ENCODE results near the gene AKT1S1. TPM values are rescaled to one million over a fixed set of nuclear protein-coding genes. Genes with fewer than 3 reads are reported as not detected.
"Not testable (repeated sequence)": the region's sequence is repeated elsewhere in the genome, so short reads cannot be mapped to it uniquely, and the experiment has no call there.

AKT1S1 gene
- total RNA-seq, result 10.0 TPM

- peak; percentile 99 to 100 (median 100) for DNase-seq (ENCODE audit: low read depth in 2 of 3, low spot score in 2 of 3)
These were observed at the start of gene AKT1S1, which contains the start of gene TBC1D17 for GRCh38 chr19:49877020-49877878. Gene AKT1S1 (minus strand): TSS chr19:49877355. CDS start chr19:49873295, 4,060 bp downstream. Gene TBC1D17 (plus strand): TSS chr19:49877702. CDS start chr19:49877724, 22 bp downstream.

GRCh38 chr19:49926515-49926914 lies 49.4 kb upstream of the AKT1S1 start:
- no peak for DNase-seq (ENCODE audit: low read depth in 2 of 3, low spot score in 2 of 3)

- no peak for DNase-seq (ENCODE audit: low read depth in 2 of 3, low spot score in 2 of 3)
These were observed 48.3 kb upstream of the AKT1S1 start for GRCh38 chr19:49925486-49925885.

GRCh38 chr19:49924881-49925210 lies 47.7 kb upstream of the AKT1S1 start:
- not testable (repeated sequence) for DNase-seq (ENCODE audit: low read depth in 2 of 3, low spot score in 2 of 3)

- DNase-seq (ENCODE audit: low read depth in 2 of 3, low spot score in 2 of 3), result no peak
These were observed 47.1 kb upstream of the AKT1S1 start for GRCh38 chr19:49924004-49924880.

GRCh38 chr19:49923055-49924003 lies 46.2 kb upstream of the AKT1S1 start:
- no peak for DNase-seq (ENCODE audit: low read depth in 2 of 3, low spot score in 2 of 3)

- no peak for DNase-seq (ENCODE audit: low read depth in 2 of 3, low spot score in 2 of 3)
These were observed 45.0 kb upstream of the AKT1S1 start for GRCh38 chr19:49921871-49922795.

- no peak for DNase-seq (ENCODE audit: low read depth in 2 of 3, low spot score in 2 of 3)
These were observed 43.6 kb upstream of the AKT1S1 start for GRCh38 chr19:49920624-49921363.

- no peak for DNase-seq (ENCODE audit: low read depth in 2 of 3, low spot score in 2 of 3)
These were observed 40.9 kb upstream of the AKT1S1 start for GRCh38 chr19:49918089-49918488.

- DNase-seq (ENCODE audit: low read depth in 2 of 3, low spot score in 2 of 3), result no peak
These were observed 39.9 kb upstream of the AKT1S1 start for GRCh38 chr19:49916839-49917733.

GRCh38 chr19:49915271-49915670 lies 38.1 kb upstream of the AKT1S1 start:
- no peak for DNase-seq (ENCODE audit: low read depth in 2 of 3, low spot score in 2 of 3)

- no peak for DNase-seq (ENCODE audit: low read depth in 2 of 3, low spot score in 2 of 3)
These were observed 36.6 kb upstream of the AKT1S1 start for GRCh38 chr19:49913720-49914119.

- no peak for DNase-seq (ENCODE audit: low read depth in 2 of 3, low spot score in 2 of 3)
These were observed 36.0 kb upstream of the AKT1S1 start for GRCh38 chr19:49912965-49913685.

GRCh38 chr19:49911381-49912145 lies 34.4 kb upstream of the AKT1S1 start:
- peak in 2 of 3 donors; percentile 52 to 56 for DNase-seq (ENCODE audit: low read depth in 2 of 3, low spot score in 2 of 3)

GRCh38 chr19:49910179-49910578 lies 33.0 kb upstream of the AKT1S1 start:
- no peak for DNase-seq (ENCODE audit: low read depth in 2 of 3, low spot score in 2 of 3)
